Nephron (organoid): ENCODE data around the gene TNS1.

ENCODE experiments used
- H3K27ac Mint-ChIP-seq, 3 experiments: 2 replicates each; pipeline ENCODE4 v1.8.0; 2020; ENCODE audit warnings: mixed read lengths in 3 of 3, mild to moderate bottlenecking in 2 of 3, moderate library complexity in 1 of 3
- H3K27me3 Mint-ChIP-seq: 2 replicates; pipeline ENCODE4 v1.8.0; 2021; ENCODE audit warnings: low read depth, mild to moderate bottlenecking, moderate library complexity, mixed read lengths
- H3K36me3 Mint-ChIP-seq: 2 replicates; pipeline ENCODE4 v1.8.0; 2020; ENCODE audit warnings: low read depth, mixed read lengths
- H3K4me1 Mint-ChIP-seq: 2 replicates; pipeline ENCODE4 v1.8.0; 2020; ENCODE audit warnings: mixed read lengths
- H3K4me3 Mint-ChIP-seq, 3 experiments: 2 replicates each; pipeline ENCODE4 v1.8.0; 2020; ENCODE audit warnings: mild to moderate bottlenecking in 3 of 3, mixed read lengths in 3 of 3, moderate library complexity in 2 of 3
- H3K9me3 Mint-ChIP-seq: 2 replicates; pipeline ENCODE4 v1.8.0; 2020; ENCODE audit warnings: mixed read lengths
- CTCF ChIP-seq, 3 experiments: fragments of 200-600 bp; sonication (generic); IDR thresholded peaks; one replicate each; pipeline ENCODE4 v1.5.0; 2021; ENCODE audit warnings: antibody characterized with exemption in 3 of 3; ENCODE audit not compliant: unreplicated experiment in 3 of 3

TNS1 gene

GRCh38 chr2:217981084-217981730 lies 21.6 kb downstream of the TNS1 start:
- Mint-ChIP-seq H3K9me3 (no peaks in the 10 kb centered on the region), H3K4me1 (peaks cover 29% of the 10 kb centered on the region), H3K27me3 (no peaks in the 10 kb centered on the region), H3K4me3 (peak overlapping the region; percentile 53 to 80 (median 64)), H3K27ac (peak overlapping the region; percentile 56 to 80 (median 72)), H3K36me3 (peaks cover 14% of the 10 kb centered on the region)
- TF ChIP-seq CTCF (IDR thresholded peaks at IDR 0.05; ENCODE audit: unreplicated experiment in 3 of 3), result no peak

- Mint-ChIP-seq H3K27me3 (no peaks in the 10 kb centered on the region), H3K4me1 (peaks cover 29% of the 10 kb centered on the region), H3K4me3 (peak overlapping the region; percentile 53 to 80 (median 64)), H3K9me3 (no peaks in the 10 kb centered on the region), H3K36me3 (peaks cover 14% of the 10 kb centered on the region), H3K27ac (peak overlapping the region; percentile 36 to 72 (median 56))
- no peak for TF ChIP-seq CTCF (IDR thresholded peaks at IDR 0.05; ENCODE audit: unreplicated experiment in 3 of 3)
These were observed 22.2 kb downstream of the TNS1 start for GRCh38 chr2:217980591-217980990.

- Mint-ChIP-seq H3K9me3 (no peaks in the 10 kb centered on the region), H3K4me1 (peaks cover 29% of the 10 kb centered on the region), H3K27me3 (no peaks in the 10 kb centered on the region), H3K4me3 (peak overlapping the region; percentile 64 to 80 (median 72)), H3K36me3 (peaks cover 14% of the 10 kb centered on the region), H3K27ac (peak overlapping the region; percentile 36 to 72 (median 56))
- no peak for TF ChIP-seq CTCF (IDR thresholded peaks at IDR 0.05; ENCODE audit: unreplicated experiment in 3 of 3)
These were observed 22.8 kb downstream of the TNS1 start for GRCh38 chr2:217980036-217980435.

- Mint-ChIP-seq H3K36me3 (peaks cover 16% of the 10 kb centered on the region), H3K9me3 (no peaks in the 10 kb centered on the region), H3K27me3 (no peaks in the 10 kb centered on the region), H3K27ac (no peak overlapping the region), H3K4me3 (peak overlapping the region; percentile 80 to 93 (median 92)), H3K4me1 (peaks cover 29% of the 10 kb centered on the region)
- no peak for TF ChIP-seq CTCF (IDR thresholded peaks at IDR 0.05; ENCODE audit: unreplicated experiment in 3 of 3)
These were observed 23.5 kb downstream of the TNS1 start for GRCh38 chr2:217979151-217979811.

- peaks cover 12% of the 10 kb centered on the region for H3K36me3 Mint-ChIP-seq
- no peak for TF ChIP-seq CTCF (IDR thresholded peaks at IDR 0.05; ENCODE audit: unreplicated experiment in 3 of 3)
- H3K27ac Mint-ChIP-seq, result no peak overlapping the region
- H3K4me1 Mint-ChIP-seq, result peaks cover 29% of the 10 kb centered on the region
- H3K9me3 Mint-ChIP-seq, result no peaks in the 10 kb centered on the region
- H3K4me3 Mint-ChIP-seq, result peak overlapping the region; percentile 80 to 93 (median 92)
- no peaks in the 10 kb centered on the region for H3K27me3 Mint-ChIP-seq
These were observed 24.2 kb downstream of the TNS1 start for GRCh38 chr2:217978536-217979150.
